Activated naive CD4-positive, alpha-beta T cell (primary cell): ENCODE results near the gene AGAP1.
"Not testable (repeated sequence)": the region's sequence is repeated elsewhere in the genome, so short reads cannot be mapped to it uniquely, and the experiment has no call there.

Experiments
- DNase-seq, 4 experiments: peaks; one replicate each; lab custom pipeline; 2025; lab: John Stamatoyannopoulos, UW

Gene AGAP1

GRCh38 chr2:236041616-236042015 is 547.8 kb downstream of the AGAP1 start:
- DNase-seq: no peak

- DNase-seq: no peak
Observed at GRCh38 chr2:236042087-236042486, 548.2 kb downstream of the AGAP1 start.

- DNase-seq: no peak
Observed at GRCh38 chr2:236044191-236044590, 550.3 kb downstream of the AGAP1 start.

GRCh38 chr2:236045251-236046235 is 551.7 kb downstream of the AGAP1 start:
- DNase-seq: no peak

GRCh38 chr2:236046715-236047114 is 552.9 kb downstream of the AGAP1 start:
- DNase-seq: no peak

- no peak for DNase-seq
Observed at GRCh38 chr2:236047176-236047575, 553.3 kb downstream of the AGAP1 start.

- DNase-seq: no peak
Observed at GRCh38 chr2:236047886-236048540, 554.2 kb downstream of the AGAP1 start.

- no peak for DNase-seq
Observed at GRCh38 chr2:236049981-236050380, 556.1 kb downstream of the AGAP1 start.

- DNase-seq: no peak
Observed at GRCh38 chr2:236051351-236051750, 557.5 kb downstream of the AGAP1 start.

GRCh38 chr2:236051806-236052205 is 558.0 kb downstream of the AGAP1 start:
- DNase-seq: no peak

- DNase-seq: no peak
Observed at GRCh38 chr2:236052206-236052605, 558.4 kb downstream of the AGAP1 start.

- no peak for DNase-seq
Observed at GRCh38 chr2:236052926-236053821, 559.3 kb downstream of the AGAP1 start.

GRCh38 chr2:236054125-236054524 is 560.3 kb downstream of the AGAP1 start:
- DNase-seq: no peak

GRCh38 chr2:236054621-236055305 is 560.9 kb downstream of the AGAP1 start:
- no peak for DNase-seq

- DNase-seq: no peak
Observed at GRCh38 chr2:236055471-236055870, 561.6 kb downstream of the AGAP1 start.

- DNase-seq: no peak
Observed at GRCh38 chr2:236056141-236056540, 562.3 kb downstream of the AGAP1 start.

- DNase-seq: no peak
Observed at GRCh38 chr2:236057375-236057774, 563.5 kb downstream of the AGAP1 start.

- no peak for DNase-seq
Observed at GRCh38 chr2:236061497-236061896, 567.7 kb downstream of the AGAP1 start.

- no peak for DNase-seq
Observed at GRCh38 chr2:236061899-236062298, 568.1 kb downstream of the AGAP1 start.

GRCh38 chr2:236062806-236063205 is 569.0 kb downstream of the AGAP1 start:
- DNase-seq: not testable (repeated sequence)

GRCh38 chr2:236063994-236064393 is 570.2 kb downstream of the AGAP1 start:
- DNase-seq: no peak
